Lower lobe of right lung (tissue), 2 donors: ENCODE results near the gene CDKN2AIP. TPM values are rescaled to one million over a fixed set of nuclear protein-coding genes. Genes with fewer than 3 reads are reported as not detected.

Experiments
- ATAC-seq, 2 donors: fragments of 200-7000 bp; cut with Tn5 transposase; one replicate each; pipeline ENCODE4 v1.9.1; 2020 to 2022; ENCODE audit warnings: mild to moderate bottlenecking in 2 of 2, moderate library complexity in 2 of 2
- DNase-seq: peaks from one replicate; pipeline ENCODE4 v3.0.0-alpha.2; 2020
- H3K27ac ChIP-seq: fragments of 200-600 bp; one replicate; pipeline ENCODE4 v1.8.0; 2022
- H3K27me3 ChIP-seq: fragments of 200-600 bp; one replicate; pipeline ENCODE4 v1.8.0; 2022; ENCODE audit warnings: low read depth
- H3K36me3 ChIP-seq: fragments of 200-600 bp; one replicate; pipeline ENCODE4 v1.8.0; 2022; ENCODE audit warnings: mild to moderate bottlenecking
- H3K4me1 ChIP-seq: fragments of 200-600 bp; one replicate; pipeline ENCODE4 v1.8.0; 2022
- H3K4me3 ChIP-seq: fragments of 200-600 bp; one replicate; pipeline ENCODE4 v1.8.0; 2022; ENCODE audit warnings: mild to moderate bottlenecking
- H3K9me3 ChIP-seq: fragments of 200-600 bp; one replicate; pipeline ENCODE4 v1.8.0; 2022
- CTCF ChIP-seq: fragments of 200-600 bp; IDR thresholded peaks from one replicate; pipeline ENCODE4 v1.8.0; 2022; ENCODE audit warnings: antibody characterized with exemption, mild to moderate bottlenecking
- intact Hi-C: fragments of 100-400 bp; cut with DNase I; formaldehyde crosslinking; loops from one replicate; pipeline ENCODE4 v1.11.0; 2022
- total RNA-seq: library from RNA; stranded (reverse); fragmentation: NEBNext Ultra II Directional; extraction: Animal tissue kit (Norgen Biotek cat#: 25700); gene quantifications from one replicate; pipeline ENCODE4 v1.2.1, GENCODE V29; 2021
- donor health status: DM: no; HTN: yes; CAD: no; lungs with severe emphysema.

CDKN2AIP gene
- total RNA-seq, 1 donor from 2014 or later: 15.4 TPM

GRCh38 chr4:183485411-183486160 is 41.1 kb downstream of the CDKN2AIP start:
- no peaks in the 10 kb centered on the region for H3K4me1 ChIP-seq
- H3K27me3 ChIP-seq: no peaks in the 10 kb centered on the region
- no peaks in the 10 kb centered on the region for H3K9me3 ChIP-seq
- intact Hi-C loops: no loop called here
- no peak overlapping the region for H3K4me3 ChIP-seq
- ATAC-seq (no peak), DNase-seq (no peak)
- H3K27ac ChIP-seq: no peak overlapping the region
- no peaks in the 10 kb centered on the region for H3K36me3 ChIP-seq
- TF ChIP-seq CTCF: no peak

GRCh38 chr4:183492791-183493222 is 48.4 kb downstream of the CDKN2AIP start:
- H3K9me3 ChIP-seq: no peaks in the 10 kb centered on the region
- no peaks in the 10 kb centered on the region for H3K4me1 ChIP-seq
- intact Hi-C loops: no loop called here
- no peak overlapping the region for H3K27ac ChIP-seq
- no peaks in the 10 kb centered on the region for H3K36me3 ChIP-seq
- no peaks in the 10 kb centered on the region for H3K27me3 ChIP-seq
- TF ChIP-seq CTCF: no peak
- ATAC-seq (no peak), DNase-seq (no peak)
- no peak overlapping the region for H3K4me3 ChIP-seq

GRCh38 chr4:183493246-183493645 is 48.8 kb downstream of the CDKN2AIP start:
- no peaks in the 10 kb centered on the region for H3K36me3 ChIP-seq
- no peaks in the 10 kb centered on the region for H3K9me3 ChIP-seq
- no peaks in the 10 kb centered on the region for H3K4me1 ChIP-seq
- H3K27me3 ChIP-seq: no peaks in the 10 kb centered on the region
- intact Hi-C loops: no loop called here
- no peak for TF ChIP-seq CTCF
- DNase-seq: no peak
- no peak overlapping the region for H3K4me3 ChIP-seq
- ATAC-seq: no peak
- H3K27ac ChIP-seq: no peak overlapping the region

- Histone ChIP-seq H3K9me3 (no peaks in the 10 kb centered on the region), H3K36me3 (no peaks in the 10 kb centered on the region), H3K27ac (no peak overlapping the region), H3K27me3 (no peaks in the 10 kb centered on the region), H3K4me3 (no peak overlapping the region), H3K4me1 (peaks cover 10% of the 10 kb centered on the region)
- intact Hi-C loops: no loop called here
- no peak for TF ChIP-seq CTCF
- ATAC-seq (no peak), DNase-seq (no peak)
Observed at GRCh38 chr4:183495184-183495583, 50.7 kb downstream of the CDKN2AIP start.

Other genes with a start within 250 kb of the CDKN2AIP start
- gene CLDN22, start 124.4 kb upstream of the CDKN2AIP start, total RNA-seq: not detected
- not detected for gene CLDN24, start 122.2 kb upstream of the CDKN2AIP start, total RNA-seq
- gene ING2, start 60.4 kb downstream of the CDKN2AIP start, total RNA-seq: 9.5 TPM
- gene RWDD4, start 214.5 kb downstream of the CDKN2AIP start, total RNA-seq: 16.2 TPM
- gene TRAPPC11, start 214.7 kb downstream of the CDKN2AIP start, total RNA-seq: 38.6 TPM